K562 (cell line): ENCODE data around the gene PALM3. TPM values are rescaled to one million over a fixed set of nuclear protein-coding genes. Genes with fewer than 3 reads are reported as not detected.

Source experiments
- FOXJ2 ChIP-seq: fragments of 200-800 bp; sonication (Bioruptor generic); IDR thresholded peaks from 2 replicates; pipeline ENCODE4 v1.6.1; 2016; ENCODE audit warnings: missing genetic modification characterization, missing compliant biosample characterization
- YY1 ChIP-seq, 3 experiments: IDR thresholded peaks; 2 replicates each; pipeline ENCODE4 v1.6.1; 2011; ENCODE audit warnings: low read length in 2 of 3, mild to moderate bottlenecking in 2 of 3, moderate library complexity in 2 of 3, borderline replicate concordance in 1 of 3, control low read depth in 1 of 3, low read depth in 1 of 3; ENCODE audit not compliant: insufficient read depth in 3 of 3, insufficient replicate concordance in 2 of 3, control insufficient read depth in 1 of 3, insufficient read length in 1 of 3; ENCODE audit errors: extremely low read depth in 1 of 3
- ZBTB2 ChIP-seq: fragments of 450-650 bp; IDR thresholded peaks from 2 replicates; pipeline ENCODE4 v1.6.1; 2016; ENCODE audit warnings: antibody characterized with exemption
- polyA plus RNA-seq, 8 experiments: library from polyadenylated mRNA; depleted of rRNA in 4 of 8; stranded (reverse) in 5 of 8; unstranded in 3 of 8; fragments of >200 nt; fragmentation: Nextera tagmentation in 2 of 8; fragmentation: Illumina TruSeq in 1 of 8; extraction: Ambion mirVana in 2 of 8; extraction: Trizol in 1 of 8; gene quantifications; 2 replicates each; pipeline versions ENCODE4 v1.2.1 to v1.2.3, GENCODE V29; 2011 to 2014; ENCODE audit warnings: inconsistent platforms in 1 of 8, missing spikeins in 1 of 8
- total RNA-seq, 7 experiments: library from RNA; depleted of rRNA in 6 of 7; stranded (reverse); fragments of >200 nt in 6 of 7; fragmentation: Illumina TruSeq in 2 of 7; extraction: Trizol in 2 of 7; gene quantifications; 2 replicates each; pipeline versions ENCODE4 v1.2.1 to v1.2.3, GENCODE V29; 2011 to 2021; ENCODE audit warnings: low replicate concordance in 1 of 7

PALM3 gene
- total and polyA plus RNA-seq, 9 of the 15 experiments (the other 6 are each of a cell fraction or from before 2014, with no cell fraction given), result 0.07 to 9.3 (median 3.3) TPM

- TF ChIP-seq ZBTB2 (no peak), YY1 (IDR thresholded peaks at IDR 0.05; ENCODE audit: borderline replicate concordance in 1 of 3, control insufficient read depth in 1 of 3, extremely low read depth in 1 of 3, insufficient read depth in 3 of 3, insufficient read length in 1 of 3, insufficient replicate concordance in 2 of 3, low read depth in 1 of 3, low read length in 2 of 3) (peak in 1 of 3 experiments; percentile 33), FOXJ2 (tag) (0 out of 2 replicates have a peak, but pooled peaks have one; percentile 46)
Observed at GRCh38 chr19:14004619-14005348, 57.1 kb downstream of the PALM3 start (continued).

Other genes with a start within 250 kb of the PALM3 start
Only the 7 nearest of the 14 such genes appear.
- gene RFX1, start 55.8 kb downstream of the PALM3 start, total RNA-seq (2014; rRNA removed), result 3.1 and 4.0 TPM in 2 replicates
- gene RFX1, start 55.8 kb downstream of the PALM3 start, total RNA-seq (2014; rRNA removed; fragmentation: Illumina TruSeq; extraction: Trizol), result 0.22 and 0.40 TPM in 2 replicates
- gene RFX1, start 55.8 kb downstream of the PALM3 start, total RNA-seq (2015; rRNA removed; fragmentation: Illumina TruSeq; extraction: Trizol), result 1.2 and 1.4 TPM in 2 replicates
- 17.9 and 19.3 TPM in 2 replicates for gene RFX1, start 55.8 kb downstream of the PALM3 start, total RNA-seq (2021)
- 0.95 and 1.4 TPM in 2 replicates for gene RFX1, start 55.8 kb downstream of the PALM3 start, polyA plus RNA-seq (2011; rRNA removed)
- gene RFX1, start 55.8 kb downstream of the PALM3 start, polyA plus RNA-seq (2014; fragmentation: Illumina TruSeq; extraction: Trizol), result 1.7 and 4.7 TPM in 2 replicates
- gene RFX1, start 55.8 kb downstream of the PALM3 start, polyA plus RNA-seq (2014; fragmentation: Nextera tagmentation; extraction: Ambion mirVana), result under 1 TPM; 0.14 to 0.25 TPM
- gene RFX1, start 55.8 kb downstream of the PALM3 start, polyA plus RNA-seq (2014; rRNA removed), result 3.8 and 4.8 TPM in 2 replicates
- gene RLN3, start 33.9 kb downstream of the PALM3 start, total RNA-seq (2014; rRNA removed), result 1.1 TPM in 1 of 2 replicates, not detected in the other
- not detected in 2 replicates for gene RLN3, start 33.9 kb downstream of the PALM3 start, total RNA-seq (2014; rRNA removed; fragmentation: Illumina TruSeq; extraction: Trizol)
- gene RLN3, start 33.9 kb downstream of the PALM3 start, total RNA-seq (2015; rRNA removed; fragmentation: Illumina TruSeq; extraction: Trizol), result not detected in 2 replicates
- 0.31 TPM in 1 of 2 replicates, not detected in the other for gene RLN3, start 33.9 kb downstream of the PALM3 start, total RNA-seq (2021)
- 0.71 TPM in 1 of 2 replicates, not detected in the other for gene RLN3, start 33.9 kb downstream of the PALM3 start, polyA plus RNA-seq (2011; rRNA removed)
- gene RLN3, start 33.9 kb downstream of the PALM3 start, polyA plus RNA-seq (2014; fragmentation: Illumina TruSeq; extraction: Trizol), result not detected in 2 replicates
- gene RLN3, start 33.9 kb downstream of the PALM3 start, polyA plus RNA-seq (2014; fragmentation: Nextera tagmentation; extraction: Ambion mirVana), result not detected
- gene RLN3, start 33.9 kb downstream of the PALM3 start, polyA plus RNA-seq (2014; rRNA removed), result 0.38 and 1.2 TPM in 2 replicates
- 11.6 and 12.6 TPM in 2 replicates for gene IL27RA, start 30.3 kb downstream of the PALM3 start, total RNA-seq (2014; rRNA removed)
- gene IL27RA, start 30.3 kb downstream of the PALM3 start, total RNA-seq (2014; rRNA removed; fragmentation: Illumina TruSeq; extraction: Trizol), result 6.3 and 7.0 TPM in 2 replicates
- gene IL27RA, start 30.3 kb downstream of the PALM3 start, total RNA-seq (2015; rRNA removed; fragmentation: Illumina TruSeq; extraction: Trizol), result 8.6 and 8.8 TPM in 2 replicates
- 15.2 and 15.9 TPM in 2 replicates for gene IL27RA, start 30.3 kb downstream of the PALM3 start, total RNA-seq (2021)
- gene IL27RA, start 30.3 kb downstream of the PALM3 start, polyA plus RNA-seq (2011; rRNA removed), result 14.1 and 15.9 TPM in 2 replicates
- 12.5 and 13.3 TPM in 2 replicates for gene IL27RA, start 30.3 kb downstream of the PALM3 start, polyA plus RNA-seq (2014; fragmentation: Illumina TruSeq; extraction: Trizol)
- 1 to 10 TPM; 1.9 to 2.1 TPM for gene IL27RA, start 30.3 kb downstream of the PALM3 start, polyA plus RNA-seq (2014; fragmentation: Nextera tagmentation; extraction: Ambion mirVana)
- 10.6 and 12.0 TPM in 2 replicates for gene IL27RA, start 30.3 kb downstream of the PALM3 start, polyA plus RNA-seq (2014; rRNA removed)
- gene MISP3, start 10.7 kb upstream of the PALM3 start, total RNA-seq (2014; rRNA removed), result 3.1 and 3.9 TPM in 2 replicates
- 0.69 and 0.73 TPM in 2 replicates for gene MISP3, start 10.7 kb upstream of the PALM3 start, total RNA-seq (2014; rRNA removed; fragmentation: Illumina TruSeq; extraction: Trizol)
- 1.6 and 1.9 TPM in 2 replicates for gene MISP3, start 10.7 kb upstream of the PALM3 start, total RNA-seq (2015; rRNA removed; fragmentation: Illumina TruSeq; extraction: Trizol)
- 1.9 and 2.9 TPM in 2 replicates for gene MISP3, start 10.7 kb upstream of the PALM3 start, total RNA-seq (2021)
- 1.2 and 2.1 TPM in 2 replicates for gene MISP3, start 10.7 kb upstream of the PALM3 start, polyA plus RNA-seq (2011; rRNA removed)
- gene MISP3, start 10.7 kb upstream of the PALM3 start, polyA plus RNA-seq (2014; fragmentation: Illumina TruSeq; extraction: Trizol), result 2.6 and 3.2 TPM in 2 replicates
- gene MISP3, start 10.7 kb upstream of the PALM3 start, polyA plus RNA-seq (2014; fragmentation: Nextera tagmentation; extraction: Ambion mirVana), result under 1 TPM; 0.25 to 0.37 TPM
- gene MISP3, start 10.7 kb upstream of the PALM3 start, polyA plus RNA-seq (2014; rRNA removed), result 5.4 and 5.6 TPM in 2 replicates
- 0.45 and 1.5 TPM in 2 replicates for gene C19orf67, start 23.7 kb upstream of the PALM3 start, total RNA-seq (2014; rRNA removed)
- gene C19orf67, start 23.7 kb upstream of the PALM3 start, total RNA-seq (2014; rRNA removed; fragmentation: Illumina TruSeq; extraction: Trizol), result 0.35 TPM in 1 of 2 replicates, not detected in the other
- gene C19orf67, start 23.7 kb upstream of the PALM3 start, total RNA-seq (2015; rRNA removed; fragmentation: Illumina TruSeq; extraction: Trizol), result 0.29 and 0.53 TPM in 2 replicates
- 1.1 and 2.1 TPM in 2 replicates for gene C19orf67, start 23.7 kb upstream of the PALM3 start, total RNA-seq (2021)
- gene C19orf67, start 23.7 kb upstream of the PALM3 start, polyA plus RNA-seq (2011; rRNA removed), result 0.39 and 0.56 TPM in 2 replicates
- gene C19orf67, start 23.7 kb upstream of the PALM3 start, polyA plus RNA-seq (2014; fragmentation: Illumina TruSeq; extraction: Trizol), result 0.28 and 0.39 TPM in 2 replicates
- gene C19orf67, start 23.7 kb upstream of the PALM3 start, polyA plus RNA-seq (2014; fragmentation: Nextera tagmentation; extraction: Ambion mirVana), result not detected
- 1.8 TPM in 1 of 2 replicates, not detected in the other for gene C19orf67, start 23.7 kb upstream of the PALM3 start, polyA plus RNA-seq (2014; rRNA removed)
- gene SAMD1, start 28.7 kb upstream of the PALM3 start, total RNA-seq (2014; rRNA removed), result 65.4 and 71.9 TPM in 2 replicates
- gene SAMD1, start 28.7 kb upstream of the PALM3 start, total RNA-seq (2014; rRNA removed; fragmentation: Illumina TruSeq; extraction: Trizol), result 15.4 and 16.0 TPM in 2 replicates
- gene SAMD1, start 28.7 kb upstream of the PALM3 start, total RNA-seq (2015; rRNA removed; fragmentation: Illumina TruSeq; extraction: Trizol), result 43.5 and 51.7 TPM in 2 replicates
- 85.9 and 96.0 TPM in 2 replicates for gene SAMD1, start 28.7 kb upstream of the PALM3 start, total RNA-seq (2021)
- gene SAMD1, start 28.7 kb upstream of the PALM3 start, polyA plus RNA-seq (2011; rRNA removed), result 14.3 and 14.8 TPM in 2 replicates
- gene SAMD1, start 28.7 kb upstream of the PALM3 start, polyA plus RNA-seq (2014; fragmentation: Illumina TruSeq; extraction: Trizol), result 45.7 and 48.9 TPM in 2 replicates
- gene SAMD1, start 28.7 kb upstream of the PALM3 start, polyA plus RNA-seq (2014; fragmentation: Nextera tagmentation; extraction: Ambion mirVana), result 1 to 10 TPM; 2.9 to 3.1 TPM
- 44.5 and 47.8 TPM in 2 replicates for gene SAMD1, start 28.7 kb upstream of the PALM3 start, polyA plus RNA-seq (2014; rRNA removed)
- gene PRKACA, start 55.7 kb upstream of the PALM3 start, total RNA-seq (2014; rRNA removed), result 8.4 and 12.7 TPM in 2 replicates
- 10.6 and 13.0 TPM in 2 replicates for gene PRKACA, start 55.7 kb upstream of the PALM3 start, total RNA-seq (2014; rRNA removed; fragmentation: Illumina TruSeq; extraction: Trizol)
- gene PRKACA, start 55.7 kb upstream of the PALM3 start, total RNA-seq (2015; rRNA removed; fragmentation: Illumina TruSeq; extraction: Trizol), result 11.9 and 12.2 TPM in 2 replicates
- gene PRKACA, start 55.7 kb upstream of the PALM3 start, total RNA-seq (2021), result 57.8 and 63.1 TPM in 2 replicates
- 19.9 and 22.9 TPM in 2 replicates for gene PRKACA, start 55.7 kb upstream of the PALM3 start, polyA plus RNA-seq (2011; rRNA removed)
- 50.6 and 59.4 TPM in 2 replicates for gene PRKACA, start 55.7 kb upstream of the PALM3 start, polyA plus RNA-seq (2014; fragmentation: Illumina TruSeq; extraction: Trizol)
- gene PRKACA, start 55.7 kb upstream of the PALM3 start, polyA plus RNA-seq (2014; fragmentation: Nextera tagmentation; extraction: Ambion mirVana), result 1 to 10 TPM; 1.2 to 1.7 TPM
- 37.6 and 39.7 TPM in 2 replicates for gene PRKACA, start 55.7 kb upstream of the PALM3 start, polyA plus RNA-seq (2014; rRNA removed)